Parathyroid adenoma (tissue), 2 donors: ENCODE measurements around the gene LSM6.

ENCODE experiments used
- H2AFZ ChIP-seq: fragments of 300-600 bp; sonication (generic); one replicate; pipeline ENCODE4 v1.7.0; 2017; ENCODE audit warnings: antibody characterized with exemption, mild to moderate bottlenecking
- H3K27ac ChIP-seq: fragments of 300-600 bp; sonication (generic); one replicate; pipeline ENCODE4 v1.7.0; 2017
- H3K27me3 ChIP-seq: fragments of 300-600 bp; sonication (generic); one replicate; pipeline ENCODE4 v1.7.0; 2017; ENCODE audit warnings: low read length; ENCODE audit not compliant: control insufficient read depth, insufficient read depth
- H3K36me3 ChIP-seq: fragments of 300-600 bp; sonication (generic); one replicate; pipeline ENCODE4 v1.7.0; 2017; ENCODE audit warnings: low read length; ENCODE audit not compliant: control insufficient read depth, insufficient read depth
- H3K4me1 ChIP-seq: fragments of 300-600 bp; sonication (generic); one replicate; pipeline ENCODE4 v1.7.0; 2017; ENCODE audit warnings: control low read depth
- H3K4me2 ChIP-seq: fragments of 300-600 bp; sonication (generic); one replicate; pipeline ENCODE4 v1.7.0; 2017; ENCODE audit warnings: low read length
- H3K4me3 ChIP-seq: fragments of 300-600 bp; sonication (generic); one replicate; pipeline ENCODE4 v1.7.0; 2017; ENCODE audit warnings: low read depth, low read length
- H3K79me2 ChIP-seq: fragments of 300-600 bp; sonication (generic); one replicate; pipeline ENCODE4 v1.7.0; 2017; ENCODE audit warnings: control low read depth
- H3K9ac ChIP-seq: fragments of 300-600 bp; sonication (generic); one replicate; pipeline ENCODE4 v1.7.0; 2017; ENCODE audit warnings: mild to moderate bottlenecking
- H3K9me3 ChIP-seq: fragments of 300-600 bp; sonication (generic); one replicate; pipeline ENCODE4 v1.7.0; 2017; ENCODE audit warnings: low read length; ENCODE audit not compliant: control insufficient read depth
- CTCF ChIP-seq: fragments of 300-600 bp; sonication (generic); IDR thresholded peaks from one replicate; pipeline ENCODE4 v1.7.0; 2017; ENCODE audit warnings: antibody characterized with exemption, mild to moderate bottlenecking
- donor health status: primary hyperparathyroidism.

Gene LSM6

GRCh38 chr4:146186596-146186995 lies 11.1 kb downstream of the LSM6 start:
- Histone ChIP-seq H3K79me2 (no peaks in the 10 kb centered on the region), H3K4me3 (no peak overlapping the region), H3K36me3 (no peaks in the 10 kb centered on the region), H3K27me3 (no peaks in the 10 kb centered on the region), H3K27ac (no peak overlapping the region), H3K4me2 (no peak overlapping the region), H3K9me3 (no peaks in the 10 kb centered on the region), H3K4me1 (no peaks in the 10 kb centered on the region), H3K9ac (no peak overlapping the region), H2AFZ (no peak overlapping the region)
- TF ChIP-seq CTCF = no peak

- Histone ChIP-seq H3K9ac (no peak overlapping the region), H3K27ac (no peak overlapping the region), H3K36me3 (no peaks in the 10 kb centered on the region), H3K27me3 (no peaks in the 10 kb centered on the region), H3K4me3 (no peak overlapping the region), H3K4me1 (no peaks in the 10 kb centered on the region), H3K79me2 (no peaks in the 10 kb centered on the region), H3K4me2 (no peak overlapping the region), H3K9me3 (no peaks in the 10 kb centered on the region), H2AFZ (no peak overlapping the region)
- no peak for TF ChIP-seq CTCF
These were observed 14.9 kb downstream of the LSM6 start for GRCh38 chr4:146190456-146190855.

GRCh38 chr4:146191766-146192458 lies 16.4 kb downstream of the LSM6 start:
- Histone ChIP-seq H3K36me3 (no peaks in the 10 kb centered on the region), H3K27me3 (no peaks in the 10 kb centered on the region), H3K4me3 (no peak overlapping the region), H3K27ac (no peak overlapping the region), H3K9me3 (no peaks in the 10 kb centered on the region), H3K79me2 (no peaks in the 10 kb centered on the region), H3K9ac (no peak overlapping the region), H3K4me1 (no peaks in the 10 kb centered on the region), H3K4me2 (no peak overlapping the region), H2AFZ (no peak overlapping the region)
- TF ChIP-seq CTCF = no peak

- H3K27ac ChIP-seq = no peak overlapping the region
- no peak overlapping the region for H3K9ac ChIP-seq
- H3K4me3 ChIP-seq = no peak overlapping the region
- H3K79me2 ChIP-seq = no peaks in the 10 kb centered on the region
- H3K36me3 ChIP-seq = no peaks in the 10 kb centered on the region
- H3K4me1 ChIP-seq = no peaks in the 10 kb centered on the region
- H3K4me2 ChIP-seq = no peak overlapping the region
- no peaks in the 10 kb centered on the region for H3K9me3 ChIP-seq
- no peaks in the 10 kb centered on the region for H3K27me3 ChIP-seq
- no peak for TF ChIP-seq CTCF
- H2AFZ ChIP-seq = no peak overlapping the region
These were observed 18.1 kb downstream of the LSM6 start for GRCh38 chr4:146193628-146194027.

- Histone ChIP-seq H3K4me2 (no peak overlapping the region), H3K4me1 (no peaks in the 10 kb centered on the region), H3K27me3 (no peaks in the 10 kb centered on the region), H3K9ac (no peak overlapping the region), H3K36me3 (no peaks in the 10 kb centered on the region), H3K79me2 (no peaks in the 10 kb centered on the region), H2AFZ (no peak overlapping the region), H3K9me3 (no peaks in the 10 kb centered on the region), H3K4me3 (no peak overlapping the region), H3K27ac (no peak overlapping the region)
- TF ChIP-seq CTCF = no peak
These were observed 18.7 kb downstream of the LSM6 start for GRCh38 chr4:146194212-146194611.
